Calu3 (cell line): Measurements from ENCODE around the gene CDKAL1. TPM values are rescaled to one million over a fixed set of nuclear protein-coding genes. Genes with fewer than 3 reads are reported as not detected.

ENCODE experiments used
- BruUV-seq: library from RNA; stranded (reverse); fragments of 400-500 nt; replicated peaks from 2 replicates; lab custom pipeline; 2021; lab: Mats Ljungman, UMichigan
- CTCF ChIA-PET: fragments of 300-600 bp; sonication (Branson Sonifier 250); formaldehyde crosslinking; loops from one replicate; lab custom pipeline; 2022; ENCODE audit warnings: antibody characterized with exemption; lab: Charles Lee
- DNase-seq: peaks from one replicate; pipeline ENCODE4 v3.0.0; 2022
- H3K27ac Mint-ChIP-seq: one replicate; pipeline ENCODE4 v1.8.0; 2022; ENCODE audit warnings: mixed read lengths; ENCODE audit not compliant: unreplicated experiment
- H3K27me3 Mint-ChIP-seq: one replicate; pipeline ENCODE4 v1.8.0; 2022; ENCODE audit warnings: mixed read lengths; ENCODE audit not compliant: unreplicated experiment
- H3K36me3 Mint-ChIP-seq: one replicate; pipeline ENCODE4 v1.8.0; 2022; ENCODE audit warnings: mild to moderate bottlenecking, moderate library complexity, mixed read lengths; ENCODE audit not compliant: insufficient read depth, unreplicated experiment
- H3K4me1 Mint-ChIP-seq: one replicate; pipeline ENCODE4 v1.8.0; 2022; ENCODE audit warnings: mild to moderate bottlenecking, low read depth, mixed read lengths; ENCODE audit not compliant: unreplicated experiment
- H3K4me3 Mint-ChIP-seq: one replicate; pipeline ENCODE4 v1.8.0; 2022; ENCODE audit warnings: mild to moderate bottlenecking, low read depth, moderate library complexity, mixed read lengths; ENCODE audit not compliant: unreplicated experiment
- H3K9me3 Mint-ChIP-seq: one replicate; pipeline ENCODE4 v1.8.0; 2022; ENCODE audit warnings: low read depth, mixed read lengths; ENCODE audit not compliant: unreplicated experiment
- CTCF ChIP-seq: fragments of 200-600 bp; IDR thresholded peaks from one replicate; pipeline ENCODE4 v1.8.0; 2022; ENCODE audit warnings: antibody characterized with exemption; ENCODE audit not compliant: unreplicated experiment
- intact Hi-C: fragments of 100-400 bp; cut with micrococcal nuclease; formaldehyde crosslinking; loops from one replicate; pipeline ENCODE4 v1.10.0; 2022; ENCODE audit not compliant: unreplicated experiment
- total RNA-seq: library from RNA; stranded (reverse); gene quantifications from 2 replicates; pipeline ENCODE4 v1.2.3, GENCODE V29; 2022

CDKAL1 gene
- total RNA-seq, 1 experiment from 2014 or later = 39.6 TPM

GRCh38 chr6:21039926-21040325 is 505.7 kb downstream of the CDKAL1 start:
- no peak for DNase-seq
- no peaks in the 10 kb centered on the region for H3K36me3 Mint-ChIP-seq
- H3K4me3 Mint-ChIP-seq = no peak overlapping the region
- H3K4me1 Mint-ChIP-seq = peaks cover 16% of the 10 kb centered on the region
- intact Hi-C loops = no loop called here
- no peaks in the 10 kb centered on the region for H3K27me3 Mint-ChIP-seq
- H3K9me3 Mint-ChIP-seq = no peaks in the 10 kb centered on the region
- CTCF ChIA-PET = interaction anchor here (0.9 kb wide), 1 partner anchor 180 kb away, joined by 3 read pairs; no protein-coding TSS in a partner anchor
- no TSS peak for BruUV-seq
- H3K27ac Mint-ChIP-seq = no peak overlapping the region
- no peak for TF ChIP-seq CTCF

GRCh38 chr6:21045135-21045700 is 511.0 kb downstream of the CDKAL1 start:
- Mint-ChIP-seq H3K36me3 (peaks cover 12% of the 10 kb centered on the region), H3K27ac (peak overlapping the region; percentile 72), H3K4me3 (peak overlapping the region; percentile 34), H3K27me3 (no peaks in the 10 kb centered on the region), H3K4me1 (peaks cover 43% of the 10 kb centered on the region), H3K9me3 (no peaks in the 10 kb centered on the region)
- intact Hi-C loops = no loop called here
- TF ChIP-seq CTCF = no peak
- peak; percentile 32 for DNase-seq
- BruUV-seq = no TSS peak
- CTCF ChIA-PET = interaction anchor here (2.3 kb wide), 1 partner anchor 543 kb away, joined by 10 read pairs; no protein-coding TSS in a partner anchor

- peaks cover 12% of the 10 kb centered on the region for H3K36me3 Mint-ChIP-seq
- no peak overlapping the region for H3K4me3 Mint-ChIP-seq
- intact Hi-C loops = no loop called here
- H3K4me1 Mint-ChIP-seq = peaks cover 43% of the 10 kb centered on the region
- H3K27me3 Mint-ChIP-seq = no peaks in the 10 kb centered on the region
- DNase-seq = no peak
- BruUV-seq = no TSS peak
- CTCF ChIA-PET = interaction anchor here (2.3 kb wide), 1 partner anchor 542 kb away, joined by 10 read pairs; no protein-coding TSS in a partner anchor
- peak overlapping the region; percentile 72 for H3K27ac Mint-ChIP-seq
- H3K9me3 Mint-ChIP-seq = no peaks in the 10 kb centered on the region
- TF ChIP-seq CTCF = no peak
Observed at GRCh38 chr6:21046276-21046675, 512.0 kb downstream of the CDKAL1 start.

DNA sequence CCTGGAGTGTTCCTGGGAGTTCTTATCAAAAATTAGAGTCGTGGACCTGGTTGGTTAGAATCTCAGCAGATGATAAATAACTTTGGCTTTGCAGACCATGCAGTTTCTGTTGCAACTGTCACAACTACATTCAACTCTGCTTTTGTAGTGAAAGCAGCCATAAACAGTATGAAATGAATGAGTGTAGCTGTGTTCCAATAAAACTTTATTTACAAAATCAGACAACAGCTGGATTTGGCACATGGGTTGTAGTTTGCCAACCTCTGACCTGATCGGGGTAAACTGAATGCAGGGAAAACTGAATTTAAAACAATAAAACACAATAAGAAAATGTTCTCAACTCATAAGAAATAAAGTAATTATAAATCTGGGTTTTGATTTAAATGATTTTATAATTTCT is 513.8 kb downstream of the CDKAL1 start:
- TF ChIP-seq CTCF = no peak
- DNase-seq = no peak
- Mint-ChIP-seq H3K4me1 (peaks cover 43% of the 10 kb centered on the region), H3K27me3 (no peaks in the 10 kb centered on the region), H3K27ac (peak overlapping the region; percentile 4), H3K36me3 (peaks cover 12% of the 10 kb centered on the region), H3K9me3 (no peaks in the 10 kb centered on the region), H3K4me3 (no peak overlapping the region)
- BruUV-seq = no TSS peak
- intact Hi-C loops = no loop called here
- CTCF ChIA-PET = interaction anchor here (1.2 kb wide), 1 partner anchor 9 kb away, joined by 4 read pairs; no protein-coding TSS in a partner anchor
